ENCODE results near the gene TBC1D16. TPM values are rescaled to one million over a fixed set of nuclear protein-coding genes. Genes with fewer than 3 reads are reported as not detected.

The TBC1D16 gene
- total RNA-seq, 1 experiment from 2014 or later: 21.7 TPM

DNA sequence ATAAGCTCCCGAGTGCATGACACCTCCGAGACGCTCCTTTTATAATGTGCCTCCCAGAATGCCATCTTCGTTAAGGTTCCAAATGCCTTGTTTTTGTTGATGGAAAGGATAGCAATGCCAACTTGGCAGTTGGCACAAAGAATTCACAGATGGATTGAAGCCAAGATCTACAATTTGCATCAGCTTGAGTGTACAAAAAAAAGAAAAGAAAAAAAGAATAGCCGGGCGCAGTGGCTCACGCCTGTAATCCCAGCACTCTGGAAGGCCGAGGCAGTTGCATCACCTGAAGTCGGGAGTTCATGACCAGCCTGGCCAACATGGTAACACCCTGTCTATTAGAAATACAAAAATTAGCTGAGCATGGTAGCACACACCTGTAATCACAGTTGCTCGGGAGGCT, 7.6 kb downstream of the TBC1D16 start:
- peak; percentile 84 for DNase-seq (ENCODE audit: low spot score)

DNA sequence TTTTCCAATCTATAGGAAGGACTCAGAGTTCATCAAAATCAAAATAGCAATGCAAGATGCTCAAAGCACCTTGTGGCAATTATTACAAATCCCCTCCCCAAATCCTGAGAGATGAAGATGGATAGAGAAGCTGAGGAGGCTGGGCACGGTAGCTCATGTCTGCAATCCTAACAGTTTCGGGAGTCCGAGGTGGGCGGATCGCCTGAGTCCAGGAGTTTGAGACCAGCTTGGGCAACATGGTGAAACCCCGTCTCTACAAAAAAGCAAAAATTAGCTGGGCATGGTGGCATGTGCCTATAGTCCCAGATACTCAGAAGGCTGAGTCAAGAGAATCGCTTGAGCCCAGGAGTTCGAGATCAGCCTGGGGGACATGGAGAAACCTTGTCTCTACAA, 8.6 kb downstream of the TBC1D16 start:
- no peak for DNase-seq (ENCODE audit: low spot score)
- in situ Hi-C loops (cut with HindIII; ENCODE audit: low sequenced_read_pairs): no loop called here

More for the DNA sequence above, 7.6 kb downstream of the TBC1D16 start:
- in situ Hi-C loops (cut with HindIII; ENCODE audit: low sequenced_read_pairs): no loop called here

- in situ Hi-C loops (cut with HindIII; ENCODE audit: low sequenced_read_pairs): no loop called here
- DNase-seq (ENCODE audit: low spot score): peak; percentile 75
Measured at GRCh38 chr17:80026359-80027042, 9.2 kb downstream of the TBC1D16 start.

DNA sequence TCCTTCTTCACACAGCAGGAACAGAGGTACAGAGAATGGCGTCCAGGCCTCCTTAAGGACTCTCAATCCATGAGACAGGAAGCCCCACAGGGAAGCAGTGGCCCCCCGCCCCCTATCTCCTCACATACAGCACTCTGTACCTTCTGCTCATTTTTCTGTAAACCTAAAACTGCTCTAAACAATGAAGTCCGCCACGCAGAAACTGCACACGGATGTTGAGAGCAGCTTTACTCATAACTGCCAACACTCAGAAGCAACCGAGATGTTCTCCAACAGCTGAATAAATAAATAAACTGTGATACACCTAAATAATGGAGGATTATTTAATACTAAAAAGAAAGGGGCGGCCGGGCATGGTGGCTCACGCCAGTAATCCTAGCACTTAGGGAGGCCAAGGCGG, 9.9 kb downstream of the TBC1D16 start:
- in situ Hi-C loops (cut with HindIII; ENCODE audit: low sequenced_read_pairs): no loop called here
- DNase-seq (ENCODE audit: low spot score): peak; percentile 36

DNA sequence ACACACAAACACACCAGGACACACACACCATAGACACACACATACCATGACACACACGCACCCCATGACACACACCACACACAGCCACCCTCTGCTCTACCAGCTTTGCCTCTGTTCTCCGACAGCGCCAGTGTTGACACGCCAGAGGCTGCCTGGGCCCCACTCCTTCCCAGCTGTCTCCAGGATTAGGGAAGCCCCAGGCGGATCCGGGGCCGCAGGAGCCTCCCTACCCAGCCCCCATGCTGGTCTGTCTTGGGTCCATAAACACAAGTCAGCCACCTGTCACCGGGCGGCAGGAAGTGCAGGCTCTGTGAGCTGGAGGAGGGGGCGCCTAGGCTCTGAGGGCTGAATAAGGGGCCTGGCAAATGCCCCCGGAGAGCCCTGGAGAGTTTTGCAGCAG, 10.5 kb downstream of the TBC1D16 start:
- in situ Hi-C loops (cut with HindIII; ENCODE audit: low sequenced_read_pairs): no loop called here
- no peak for DNase-seq (ENCODE audit: low spot score)

DNA sequence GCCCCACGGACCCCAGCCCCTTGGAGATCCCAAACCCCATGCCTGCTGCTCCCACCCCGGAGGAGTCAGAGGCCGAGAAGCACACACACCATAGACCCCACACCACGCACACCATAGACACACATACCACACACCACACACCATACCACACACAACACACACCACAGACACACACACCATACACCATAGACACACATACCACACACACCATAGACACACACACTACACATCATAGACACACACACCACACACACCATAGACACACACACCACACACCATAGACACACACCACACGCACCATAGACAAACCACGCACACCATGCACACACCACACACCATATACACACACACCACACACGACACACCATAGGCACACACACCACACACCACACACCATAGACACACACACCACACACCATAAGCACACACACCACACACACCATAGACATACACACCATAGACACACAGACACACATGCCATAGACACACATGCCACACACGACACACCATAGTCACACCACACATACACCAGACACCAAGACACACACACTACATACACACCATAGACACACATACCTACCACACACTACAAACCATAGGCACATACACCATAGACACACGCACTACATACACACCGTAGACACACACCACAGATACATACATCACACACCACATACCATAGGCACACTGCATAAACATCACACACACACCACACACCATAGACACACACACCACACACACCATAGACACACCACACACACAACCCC, 11.3 kb downstream of the TBC1D16 start:
- DNase-seq (ENCODE audit: low spot score): no peak
- in situ Hi-C loops (cut with HindIII; ENCODE audit: low sequenced_read_pairs): no loop called here

GRCh38 chr17:80023481-80024205, 12.0 kb downstream of the TBC1D16 start:
- in situ Hi-C loops (cut with HindIII; ENCODE audit: low sequenced_read_pairs): no loop called here
- peak; percentile 82 for DNase-seq (ENCODE audit: low spot score)

DNA sequence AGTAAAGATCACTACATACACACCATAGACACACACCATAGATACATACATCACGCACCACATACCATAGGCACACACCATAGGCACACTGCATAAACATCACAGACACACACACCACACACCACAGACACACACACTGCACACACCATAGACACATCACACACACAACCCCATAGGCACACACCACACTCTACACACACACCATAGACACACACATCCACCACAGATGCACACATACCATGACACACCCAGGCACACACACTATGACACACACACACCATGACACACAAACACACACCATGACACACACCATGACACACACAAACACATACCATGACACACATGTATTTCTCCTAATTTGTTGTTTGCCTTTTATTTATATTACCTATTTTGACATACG, 14.1 kb downstream of the TBC1D16 start:
- in situ Hi-C loops (cut with HindIII; ENCODE audit: low sequenced_read_pairs): no loop called here
- DNase-seq (ENCODE audit: low spot score): no peak

DNA sequence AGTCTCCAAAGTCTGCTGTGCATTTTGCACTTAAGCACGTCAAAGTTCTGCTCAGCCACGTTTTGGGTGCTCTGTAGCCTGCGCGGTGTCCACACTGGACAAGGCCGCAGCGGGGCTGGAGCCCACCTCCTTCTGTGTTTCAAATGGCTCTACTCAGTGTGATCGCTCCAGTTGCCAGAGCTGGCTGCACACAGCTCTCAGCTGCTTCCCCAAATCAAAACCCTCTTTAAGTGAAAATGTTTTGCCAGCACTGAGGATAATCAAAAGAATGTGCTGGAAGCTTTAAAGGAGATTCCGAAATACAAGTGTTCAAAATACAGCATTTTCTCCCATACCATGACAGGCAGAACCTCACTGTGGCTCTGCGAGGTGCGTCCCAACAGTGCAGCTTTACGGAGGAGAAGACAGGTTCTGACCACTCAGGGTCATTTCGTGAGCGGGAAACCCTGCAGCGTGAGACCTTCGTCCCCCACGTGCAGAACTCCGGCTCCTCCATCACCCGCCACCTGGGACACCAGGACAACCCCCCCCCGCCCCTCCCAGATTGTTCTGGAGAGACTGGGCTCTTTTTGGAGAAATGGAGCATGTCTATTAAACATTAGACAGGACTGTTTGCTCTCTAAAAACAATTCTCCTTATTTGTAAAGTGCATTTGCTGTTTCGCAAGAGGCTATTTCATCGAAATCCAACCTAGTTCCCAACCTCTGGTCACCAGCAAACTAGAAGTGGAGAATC, 16.6 kb downstream of the TBC1D16 start:
- no peak for DNase-seq (ENCODE audit: low spot score)
- in situ Hi-C loops (cut with HindIII; ENCODE audit: low sequenced_read_pairs): no loop called here

DNA sequence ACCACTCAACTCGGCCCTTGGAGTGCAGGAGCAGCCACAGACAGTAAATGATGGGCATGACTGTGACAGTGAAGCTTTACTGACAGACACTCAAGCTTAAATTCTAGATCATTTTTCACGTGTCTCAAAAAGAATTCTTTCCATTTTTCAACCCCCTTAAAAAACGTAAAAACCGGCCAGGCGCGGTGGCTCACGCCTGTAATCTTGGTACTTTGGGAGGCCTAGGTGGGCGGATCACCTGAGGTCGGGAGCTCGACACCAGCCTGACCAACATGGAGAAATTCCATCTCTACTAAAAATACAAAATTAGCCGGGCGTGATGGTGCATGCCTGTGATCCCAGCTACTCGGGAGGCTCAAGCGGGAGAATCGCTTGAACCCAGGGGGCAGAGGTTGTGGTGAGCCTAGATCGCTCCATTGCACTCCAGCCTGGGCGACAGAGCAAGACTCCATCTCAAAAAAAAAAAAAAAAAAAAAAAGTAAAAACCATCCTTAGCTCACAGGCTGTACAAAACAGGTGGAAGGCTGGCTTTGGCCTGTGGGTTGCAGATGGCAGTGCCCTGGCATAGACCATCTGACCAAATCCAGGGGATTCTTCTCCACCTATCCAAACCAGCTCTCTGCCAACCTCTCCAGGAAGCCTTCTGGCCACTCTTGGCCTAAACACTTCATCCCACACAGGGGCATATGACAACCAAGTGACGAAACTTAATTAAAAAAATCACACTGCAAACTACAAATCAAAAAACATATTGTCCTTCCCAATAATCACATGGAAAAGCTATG, 18.3 kb downstream of the TBC1D16 start:
- in situ Hi-C loops (cut with HindIII; ENCODE audit: low sequenced_read_pairs): no loop called here
- peak; percentile 97 for DNase-seq (ENCODE audit: low spot score)

DNA sequence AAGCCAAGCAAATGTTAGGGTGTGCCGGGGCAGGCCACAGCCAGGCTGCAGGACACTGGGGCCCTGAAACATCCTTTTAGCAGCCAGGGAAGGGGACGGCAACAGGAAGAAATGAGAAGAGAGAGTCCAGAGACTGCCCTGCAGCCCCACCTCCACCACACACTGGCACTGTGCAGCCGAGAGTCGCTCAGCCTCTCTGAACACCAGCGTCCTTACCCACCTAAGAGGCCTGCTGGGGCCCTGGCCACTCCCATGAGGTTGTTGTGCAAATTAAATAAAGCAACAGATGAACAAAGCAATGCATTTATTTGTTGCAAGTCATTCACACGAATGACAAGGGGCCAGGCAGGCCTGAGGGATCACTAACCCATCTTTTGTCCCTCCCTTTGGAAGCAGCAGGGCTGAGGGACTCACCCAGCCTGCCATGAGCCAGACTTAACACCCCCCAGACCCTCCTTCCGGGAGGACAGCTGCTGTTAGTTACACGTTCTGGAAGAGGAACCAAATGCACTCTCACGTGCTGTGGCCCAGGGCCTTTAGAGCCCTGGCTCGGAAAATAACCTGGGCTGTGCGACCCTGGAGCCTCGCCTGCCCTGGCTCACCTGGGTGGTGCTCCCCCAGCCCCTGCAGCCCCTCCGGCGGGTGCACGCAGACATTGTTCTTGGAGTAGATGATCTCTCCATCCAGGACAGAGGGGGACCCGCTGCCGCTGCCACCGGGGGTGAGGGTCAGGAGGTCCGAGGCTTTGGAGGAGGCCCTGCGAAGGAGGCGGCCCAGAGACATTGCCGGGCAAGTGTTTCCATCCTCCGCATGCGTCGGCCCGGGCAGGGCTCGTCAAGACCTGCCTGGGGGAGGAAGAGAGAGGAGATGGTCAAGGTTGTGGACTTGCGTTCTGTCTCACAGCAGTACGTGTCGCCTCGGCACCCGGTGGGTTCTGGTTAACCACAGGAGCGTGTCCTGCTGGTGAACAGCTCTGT, 22.6 kb downstream of the TBC1D16 start:
- in situ Hi-C loops (cut with HindIII; ENCODE audit: low sequenced_read_pairs): no loop called here
- no peak for DNase-seq (ENCODE audit: low spot score)

- DNase-seq (ENCODE audit: low spot score): no peak
- in situ Hi-C loops (cut with HindIII; ENCODE audit: low sequenced_read_pairs): no loop called here
Measured at GRCh38 chr17:80011989-80012555, 23.6 kb downstream of the TBC1D16 start.

DNA sequence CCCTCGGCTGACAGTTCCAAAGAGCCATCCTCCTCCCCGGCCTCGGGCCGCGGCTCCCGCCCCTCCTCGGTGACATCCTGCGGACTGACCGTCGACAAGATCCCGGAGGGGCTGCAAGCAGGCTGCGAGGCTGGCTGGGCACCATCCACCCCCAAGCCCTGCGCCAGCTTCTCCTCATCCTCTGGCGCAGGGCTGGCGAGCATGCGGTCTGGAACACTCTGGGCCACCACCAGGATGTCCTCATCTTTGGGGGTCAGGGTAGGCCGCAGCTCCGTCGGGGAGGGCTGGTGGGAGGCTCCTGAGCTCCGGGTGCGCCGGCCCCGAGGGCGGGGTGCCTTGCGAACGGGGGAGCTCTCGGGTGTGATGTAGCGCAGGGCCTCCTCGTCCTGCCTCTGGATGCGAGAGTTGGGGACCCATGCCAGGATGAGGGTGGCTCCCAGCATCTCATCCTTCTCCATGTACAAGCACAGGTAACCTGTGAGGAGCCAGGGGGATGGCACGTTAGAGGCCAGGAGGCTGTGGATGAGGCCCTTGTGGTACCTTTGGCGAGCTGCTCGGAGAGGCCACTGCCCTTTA, 25.3 kb downstream of the TBC1D16 start:
- no peak for DNase-seq (ENCODE audit: low spot score)
- in situ Hi-C loops (cut with HindIII; ENCODE audit: low sequenced_read_pairs): no loop called here

DNA sequence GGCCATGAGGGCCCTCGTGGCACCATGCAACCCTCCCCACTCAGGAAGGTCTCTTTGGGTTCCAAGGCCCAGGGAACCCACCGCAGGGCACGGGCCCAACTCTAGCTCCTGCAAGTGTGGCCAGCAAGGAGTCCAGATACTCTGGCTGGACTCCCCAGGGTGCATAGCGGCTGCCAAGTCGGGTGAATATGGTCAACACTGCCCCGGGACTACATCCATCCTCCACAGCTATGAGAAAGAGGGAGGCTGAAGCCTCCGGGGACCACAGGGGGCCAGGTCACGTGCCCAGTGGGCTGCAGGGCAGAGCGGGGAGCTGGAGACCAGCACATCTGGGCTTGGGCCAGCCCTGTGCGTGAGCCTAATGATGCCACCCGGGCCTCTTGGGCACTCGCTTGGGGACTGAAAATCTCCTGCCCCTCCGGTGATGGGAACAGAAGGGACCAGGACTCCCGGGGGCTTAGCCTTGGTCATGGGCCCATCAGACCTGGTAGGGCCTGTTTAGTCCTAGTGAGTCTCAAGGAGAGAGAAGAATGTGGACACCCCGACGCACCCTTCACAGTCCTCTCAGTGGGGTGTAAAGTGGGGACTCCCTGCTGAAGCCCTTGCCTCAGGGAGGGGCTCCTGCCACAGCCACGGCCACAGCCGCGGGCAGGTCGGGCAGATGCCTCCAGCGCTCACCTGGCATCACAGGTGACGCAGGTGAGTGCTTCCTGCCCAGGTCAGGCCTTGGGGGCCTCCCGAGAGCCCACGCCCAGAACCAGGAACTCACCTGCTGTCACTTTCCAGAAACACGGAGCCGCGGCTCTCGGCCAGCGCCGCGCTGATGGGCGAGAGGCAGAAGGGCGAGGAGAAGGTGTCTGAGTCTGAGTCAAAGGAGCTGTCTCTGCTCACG, 26.0 kb downstream of the TBC1D16 start:
- DNase-seq (ENCODE audit: low spot score): no peak
- in situ Hi-C loops (cut with HindIII; ENCODE audit: low sequenced_read_pairs): no loop called here

DNA sequence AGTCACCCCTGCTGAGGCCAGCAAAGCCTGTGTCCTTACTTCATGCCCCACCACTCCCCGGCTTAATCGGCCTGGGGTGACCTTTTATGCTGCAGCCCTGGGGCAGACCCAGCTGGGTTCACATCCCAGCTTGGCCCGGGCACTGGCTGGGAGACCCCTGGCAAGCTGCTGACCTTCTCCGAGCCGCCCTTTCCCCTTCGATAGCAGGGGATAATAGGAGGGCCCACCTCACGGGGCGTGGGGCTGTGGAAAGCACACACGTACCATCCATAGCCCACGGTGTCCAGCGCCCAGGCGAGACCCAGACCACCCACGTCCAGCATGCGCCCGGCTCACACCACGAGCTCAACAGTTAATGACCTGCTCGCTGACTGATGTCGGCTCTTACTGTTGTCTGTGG, 26.8 kb downstream of the TBC1D16 start:
- in situ Hi-C loops (cut with HindIII; ENCODE audit: low sequenced_read_pairs): no loop called here
- DNase-seq (ENCODE audit: low spot score): no peak

DNA sequence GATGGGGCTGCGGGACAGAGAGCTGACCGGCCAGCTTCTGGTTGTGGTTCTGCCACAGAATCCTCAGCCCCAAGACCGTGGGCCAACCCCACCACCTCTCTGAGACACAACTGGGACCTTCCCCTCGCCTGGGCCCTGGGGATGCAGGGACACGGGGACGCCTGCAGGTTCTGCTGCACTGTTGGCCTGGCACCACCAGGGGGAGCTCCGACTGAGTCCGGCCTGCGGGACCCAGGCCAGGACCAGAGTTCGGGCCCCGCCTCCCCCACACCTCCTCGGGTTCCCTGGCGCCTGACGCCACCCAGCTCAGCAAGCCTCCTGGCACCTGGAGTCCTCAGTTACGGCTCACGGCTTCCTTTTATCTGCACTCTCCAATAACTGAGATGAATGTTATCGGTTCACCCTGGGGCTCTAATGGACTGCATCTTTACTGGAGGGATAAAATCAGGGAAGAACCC, 27.3 kb downstream of the TBC1D16 start:
- in situ Hi-C loops (cut with HindIII; ENCODE audit: low sequenced_read_pairs): no loop called here
- peak; percentile 81 for DNase-seq (ENCODE audit: low spot score)
